Fibroblast of gingiva (primary cell): ENCODE results near the gene PAK3.
A peak's percentile ranks its signal among the peaks of the same experiment; 100 is the strongest.

ENCODE experiments used
- DNase-seq: peaks from one replicate; pipeline ENCODE4 v3.0.0-alpha.2; 2011; ENCODE audit warnings: low read depth

Gene PAK3

DNA sequence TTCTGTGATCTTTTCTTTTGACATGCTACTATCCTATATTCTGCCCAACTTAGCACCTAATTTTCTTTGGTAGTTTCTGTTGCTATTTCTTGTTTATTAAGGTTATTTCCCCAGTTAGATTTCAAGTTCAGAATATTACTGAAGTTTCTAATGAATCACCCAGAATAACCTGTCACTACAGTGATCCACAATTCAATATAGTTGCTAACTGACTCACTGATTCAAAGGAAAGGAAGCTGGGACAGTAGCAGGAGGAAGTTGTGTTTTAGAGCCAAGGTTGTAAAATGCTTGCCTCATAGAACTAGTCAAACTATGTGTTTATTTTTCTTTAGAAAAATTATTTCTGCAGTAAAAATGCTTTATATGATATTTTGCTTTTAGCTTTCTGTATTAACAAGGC, 37.4 kb downstream of the PAK3 start:
- no peak for DNase-seq

DNA sequence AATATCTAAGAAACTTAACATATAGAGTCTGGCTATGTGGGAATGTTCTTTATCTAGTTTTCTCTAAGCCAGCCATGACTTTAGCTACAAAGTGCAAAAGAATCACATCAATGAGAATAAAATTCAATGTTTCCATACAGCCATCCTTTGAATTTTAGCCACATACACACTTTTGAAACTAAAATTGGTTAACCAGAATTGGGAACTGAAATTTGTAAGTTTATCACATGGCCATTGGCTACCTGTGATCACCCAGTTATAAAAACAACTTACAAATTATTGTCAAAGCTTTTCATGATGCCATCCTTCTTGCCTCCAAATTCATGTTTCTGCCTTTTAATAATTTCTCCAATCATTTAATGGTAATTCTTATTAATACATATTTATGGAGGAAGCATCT, 49.9 kb downstream of the PAK3 start:
- no peak for DNase-seq

DNA sequence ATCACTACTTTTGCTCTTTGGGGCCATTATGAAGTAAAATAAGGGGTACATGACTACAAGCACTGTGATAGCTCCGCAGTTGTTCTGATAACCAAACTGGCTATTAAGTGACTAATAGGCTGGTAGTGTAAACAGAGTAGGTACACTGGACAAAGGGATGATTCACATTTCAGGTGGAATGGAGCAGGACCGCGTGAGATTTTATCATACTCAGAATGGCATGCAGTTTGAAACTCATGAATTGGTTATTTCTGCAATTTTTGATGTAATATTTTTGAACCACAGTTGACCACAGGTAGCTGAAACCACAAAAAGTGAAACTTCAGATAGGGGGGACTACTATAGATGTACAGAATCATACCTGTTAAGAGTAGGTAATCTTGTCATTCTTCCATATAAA, 55.8 kb downstream of the PAK3 start:
- no peak for DNase-seq

DNA sequence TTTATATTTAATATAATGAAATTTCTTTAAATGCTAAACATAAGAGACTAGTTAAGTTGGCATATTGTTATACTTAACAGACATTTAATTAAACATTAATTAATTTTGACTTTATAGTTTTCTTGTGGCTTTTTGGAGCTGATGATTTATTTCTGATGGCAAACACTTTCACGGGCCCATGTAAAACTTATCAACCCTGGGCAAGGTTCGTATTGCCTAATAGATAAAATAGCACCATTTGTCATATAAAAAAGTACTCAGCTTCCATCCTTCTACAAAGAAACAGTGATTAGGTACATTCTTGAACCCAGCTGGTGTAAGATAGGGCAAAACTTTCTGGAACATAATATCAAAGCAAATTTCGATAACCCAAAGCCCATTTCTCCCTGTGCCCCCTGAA, 63.2 kb downstream of the PAK3 start:
- DNase-seq = no peak

DNA sequence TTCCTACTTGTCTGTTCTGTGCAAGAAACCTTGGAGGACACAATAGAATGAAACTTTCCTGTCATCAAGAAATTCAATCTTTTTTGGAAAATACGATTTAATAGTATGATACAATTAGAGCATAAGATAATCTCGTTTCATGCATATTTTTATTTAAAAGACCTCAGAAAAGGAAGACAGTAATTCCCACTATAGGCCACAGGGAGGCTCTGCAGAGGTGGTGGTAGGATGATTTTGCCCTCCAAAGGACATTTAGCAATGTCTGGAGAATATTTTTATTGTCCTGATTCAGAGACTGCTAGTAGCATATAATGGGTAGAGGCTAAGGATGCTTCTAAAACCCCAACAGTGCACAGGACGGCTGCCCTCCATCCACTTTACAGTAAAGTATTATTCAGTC, 68.7 kb downstream of the PAK3 start:
- no peak for DNase-seq

DNA sequence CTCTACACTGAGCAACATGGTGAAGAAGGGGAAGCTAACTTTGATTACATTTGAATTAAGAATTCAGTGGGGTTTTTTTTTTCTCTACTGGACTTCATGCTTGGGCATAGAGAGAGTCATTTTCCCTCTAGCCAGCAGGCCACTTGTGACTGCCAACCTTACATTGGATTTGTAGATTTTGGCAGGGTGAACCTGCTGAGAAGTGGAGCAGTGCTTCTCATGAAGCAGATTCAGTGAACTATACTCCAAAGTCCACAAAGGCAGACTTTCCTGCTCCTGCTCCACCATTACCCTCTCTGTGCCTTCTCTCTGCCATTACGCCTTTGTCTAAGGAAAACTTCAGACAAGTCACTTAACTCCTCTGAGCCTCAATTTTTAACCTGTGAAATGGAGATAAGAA, 69.9 kb downstream of the PAK3 start:
- no peak for DNase-seq

DNA sequence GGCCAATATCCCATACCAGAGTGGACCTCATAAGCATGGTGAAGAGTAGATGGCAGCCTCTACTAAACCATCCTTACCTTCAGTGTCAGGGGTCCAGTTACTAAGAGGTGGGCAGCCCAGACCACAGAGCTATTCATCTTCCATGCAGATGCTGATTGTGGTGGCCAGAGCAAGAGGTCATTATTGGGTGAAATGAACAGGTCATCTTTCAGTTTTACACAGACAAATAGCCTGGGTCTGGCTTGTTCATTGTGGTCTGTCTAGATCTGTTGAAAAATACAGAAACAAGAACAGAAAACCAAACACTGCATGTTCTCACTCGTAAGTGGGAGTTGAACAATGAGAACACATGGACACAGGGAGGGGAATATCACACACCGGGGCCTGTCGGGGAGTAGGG, 71.3 kb downstream of the PAK3 start:
- DNase-seq = no peak

DNA sequence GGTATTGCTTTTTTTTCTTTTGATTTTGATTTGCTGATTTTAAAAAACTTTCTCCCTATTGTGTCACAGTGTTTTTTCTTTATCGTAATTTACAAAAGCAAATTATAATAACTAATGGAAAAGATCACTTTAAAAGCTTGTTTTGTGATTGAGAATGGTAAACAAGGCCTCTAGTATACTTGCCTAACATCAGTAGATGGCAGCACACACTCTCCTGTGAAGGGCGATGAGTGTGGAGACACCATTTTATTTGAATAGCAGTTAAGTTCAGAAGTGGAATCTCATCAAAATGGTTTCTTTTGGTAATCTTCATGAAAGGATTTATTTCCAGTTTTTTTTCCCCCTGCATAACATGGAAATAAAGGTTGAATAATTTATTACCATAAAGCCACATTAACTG, 72.3 kb downstream of the PAK3 start:
- DNase-seq = peak; percentile 1

DNA sequence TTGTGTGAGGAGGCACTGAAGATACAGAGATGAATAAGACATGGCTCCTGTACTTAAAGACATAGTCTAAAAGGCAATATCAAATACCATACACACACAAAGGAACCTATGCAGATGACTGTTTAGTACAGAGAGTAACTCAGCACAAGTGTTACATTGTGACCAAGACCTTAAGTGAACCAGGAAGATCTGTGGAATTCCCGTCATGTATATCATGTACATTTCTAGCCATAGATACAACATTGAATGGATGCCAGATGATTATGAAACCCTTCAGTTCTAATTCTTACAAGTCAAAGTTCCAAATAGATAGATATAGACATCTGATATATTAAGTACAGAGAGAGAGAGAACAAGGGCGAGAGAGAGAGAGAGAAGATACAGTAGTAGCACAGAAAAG, 73.2 kb downstream of the PAK3 start:
- no peak for DNase-seq

DNA sequence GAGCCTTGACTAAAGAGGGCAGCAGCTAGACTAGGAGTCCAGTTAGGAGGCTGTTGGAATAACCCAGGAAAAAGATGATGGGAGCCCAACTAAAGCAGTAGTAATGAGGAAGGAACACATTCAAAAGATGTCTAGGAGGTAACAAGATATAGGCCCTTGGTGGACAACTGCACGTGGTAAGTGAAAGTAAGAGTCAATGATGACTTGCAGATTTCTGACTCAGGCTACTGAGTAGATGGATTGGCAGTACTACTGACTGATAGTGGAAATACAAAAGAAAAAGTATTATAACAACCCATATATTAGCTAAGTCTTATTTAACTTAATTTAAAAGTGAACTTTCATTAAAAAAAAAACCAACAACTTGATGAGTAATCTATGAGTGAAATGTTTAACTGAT, 74.0 kb downstream of the PAK3 start:
- no peak for DNase-seq

DNA sequence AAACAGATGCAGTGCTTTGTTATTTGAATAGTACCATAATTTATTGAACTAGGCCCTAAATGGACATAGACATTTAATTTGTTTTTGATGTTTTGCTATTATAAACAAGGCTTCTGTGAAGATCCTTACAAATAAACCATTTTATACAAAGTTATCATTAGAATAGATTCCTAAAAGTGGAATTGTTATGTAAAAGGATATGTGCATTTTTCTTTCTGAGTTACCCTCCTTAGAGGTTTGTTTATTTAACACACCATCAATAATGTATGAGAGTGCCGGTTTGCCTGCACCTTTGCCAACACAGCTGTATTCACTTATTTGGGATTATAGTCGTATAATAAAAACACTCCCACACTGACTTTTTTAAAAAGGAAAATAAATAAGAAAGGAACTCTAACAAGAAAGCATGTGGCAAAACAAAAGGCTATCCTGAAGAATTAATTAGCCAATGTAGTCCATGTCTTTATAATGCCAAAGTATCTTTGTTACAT, 84.8 kb downstream of the PAK3 start:
- no peak for DNase-seq

DNA sequence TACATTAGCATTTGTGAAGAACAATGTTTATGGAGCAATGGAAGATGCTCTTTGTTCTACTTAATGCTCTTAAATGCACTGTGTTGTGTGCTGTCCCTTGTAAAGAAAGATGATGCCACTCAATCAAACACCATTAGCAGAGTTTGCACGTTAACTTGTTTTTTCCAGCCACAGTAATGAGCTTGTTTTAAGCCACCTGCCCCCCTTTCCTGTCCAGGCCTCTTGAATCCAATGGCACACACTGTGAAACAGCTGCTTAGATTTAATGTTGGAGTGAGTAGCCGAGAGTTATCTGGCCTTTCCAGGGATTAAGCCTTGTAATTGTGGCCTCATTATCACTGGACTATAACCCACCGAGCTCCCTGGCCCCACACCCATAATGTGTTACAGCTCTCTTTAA, 86.0 kb downstream of the PAK3 start:
- DNase-seq = no peak

DNA sequence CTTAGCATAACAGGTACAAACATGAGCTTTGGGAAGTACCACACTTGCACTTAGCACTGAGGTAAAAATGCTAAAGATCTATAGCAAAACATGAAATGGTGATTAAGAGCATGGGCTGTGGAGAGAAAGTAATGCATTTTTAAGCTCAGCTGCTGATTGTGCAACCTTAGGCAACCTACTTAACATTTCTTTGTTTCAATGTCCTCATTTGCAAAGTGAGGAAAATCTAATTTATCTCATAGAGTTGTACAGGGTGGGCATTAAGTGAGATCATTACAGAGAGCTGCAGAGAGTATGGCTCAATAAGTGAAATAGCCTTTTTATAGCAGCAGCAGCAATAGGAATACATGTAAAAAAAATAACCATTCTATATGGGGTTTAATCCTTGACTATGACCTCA, 87.0 kb downstream of the PAK3 start:
- no peak for DNase-seq

DNA sequence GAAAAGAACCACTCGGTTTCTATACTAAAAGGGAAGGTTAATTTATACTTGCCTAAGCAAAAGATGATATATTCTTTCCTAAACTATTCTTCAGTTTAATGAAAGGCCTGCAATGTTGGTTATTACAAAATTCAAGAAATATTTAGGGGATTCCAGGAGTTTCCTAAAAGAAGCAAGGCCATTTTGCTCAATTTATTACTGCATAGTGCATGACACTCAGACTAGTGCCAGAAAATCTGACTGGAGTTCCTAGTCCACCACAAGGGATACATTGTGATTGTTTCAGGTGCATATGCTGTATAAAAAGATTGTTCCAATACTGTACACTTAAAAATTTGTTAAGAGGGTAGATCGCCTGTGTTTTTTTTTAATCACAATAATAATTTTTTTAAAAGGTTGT, 95.6 kb downstream of the PAK3 start:
- no peak for DNase-seq

DNA sequence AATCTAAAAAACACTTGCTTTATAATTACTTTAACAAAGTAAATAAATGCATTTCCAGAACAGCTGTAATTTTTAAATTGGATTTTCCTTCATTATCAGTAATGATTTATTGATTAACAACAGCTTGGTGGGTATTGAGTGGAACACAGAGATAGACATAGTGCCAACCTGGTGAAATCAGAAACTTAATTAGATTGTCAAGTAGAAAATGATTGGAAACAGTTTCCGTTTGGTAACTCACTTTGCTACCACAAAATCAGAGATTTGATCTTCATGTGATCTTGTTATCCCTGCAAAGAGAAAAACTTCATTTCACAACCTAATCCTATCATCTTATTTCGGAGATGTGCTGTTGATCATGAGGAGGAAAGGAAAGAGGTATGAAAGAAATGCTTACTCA, 103.5 kb downstream of the PAK3 start:
- DNase-seq = no peak

DNA sequence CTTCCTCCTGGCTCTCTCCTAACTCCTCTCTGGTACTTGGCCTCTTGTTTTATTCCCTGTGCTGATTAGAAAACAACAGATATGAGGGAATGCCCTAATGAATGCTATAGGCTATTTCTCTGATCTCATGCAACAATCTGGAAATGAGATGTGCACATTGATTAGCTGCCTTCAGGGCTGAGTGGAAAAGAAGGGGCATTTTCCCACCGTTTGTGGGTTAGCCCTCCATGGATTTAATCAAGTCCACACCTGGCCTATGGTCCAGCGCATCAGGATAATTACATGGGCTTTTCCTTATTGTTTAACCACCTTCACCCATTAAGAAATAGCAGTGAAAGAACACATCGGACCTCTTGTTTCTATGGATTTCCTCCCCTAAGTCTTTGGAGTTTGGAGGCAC, 104.3 kb downstream of the PAK3 start:
- DNase-seq = no peak

DNA sequence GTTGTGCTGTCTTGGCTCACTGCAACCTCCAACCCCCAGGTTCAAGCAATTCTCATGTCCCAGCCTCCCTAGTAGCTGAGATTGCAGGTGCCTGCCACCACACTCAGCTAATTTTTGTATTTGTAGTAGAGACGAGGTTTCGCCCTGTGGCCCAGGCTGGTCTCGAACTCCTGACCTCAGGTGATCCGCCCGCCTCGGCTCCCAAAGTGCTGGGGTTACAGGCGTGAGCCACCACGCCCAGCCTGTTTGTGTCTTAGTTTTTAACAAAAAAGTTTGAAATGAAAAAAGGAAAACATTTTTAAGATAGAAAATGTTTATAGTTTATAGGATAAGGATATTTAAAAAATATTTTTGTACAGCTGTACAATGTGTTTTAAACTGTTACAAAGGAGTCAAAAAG, 111.9 kb downstream of the PAK3 start:
- DNase-seq = no peak

DNA sequence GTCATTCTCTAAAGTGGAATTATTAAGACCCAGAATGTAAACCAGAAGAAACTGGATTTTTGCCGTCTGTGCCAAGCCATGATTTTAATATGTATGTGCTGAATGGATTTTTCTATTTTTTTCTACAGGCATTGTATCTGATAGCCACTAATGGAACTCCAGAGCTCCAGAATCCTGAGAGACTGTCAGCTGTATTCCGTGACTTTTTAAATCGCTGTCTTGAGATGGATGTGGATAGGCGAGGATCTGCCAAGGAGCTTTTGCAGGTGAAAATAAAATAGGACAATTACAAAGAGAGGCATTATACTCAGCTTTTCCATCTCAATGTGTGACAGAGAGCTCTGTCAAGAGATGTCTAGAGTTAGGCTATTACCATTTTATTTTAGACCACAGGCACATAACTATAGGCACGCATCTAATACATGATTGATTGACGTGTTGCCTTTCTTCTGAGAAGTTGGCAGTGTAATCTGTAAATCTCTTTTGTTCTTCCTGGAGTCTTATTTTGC, 120.4 kb downstream of the PAK3 start:
- no peak for DNase-seq

DNA sequence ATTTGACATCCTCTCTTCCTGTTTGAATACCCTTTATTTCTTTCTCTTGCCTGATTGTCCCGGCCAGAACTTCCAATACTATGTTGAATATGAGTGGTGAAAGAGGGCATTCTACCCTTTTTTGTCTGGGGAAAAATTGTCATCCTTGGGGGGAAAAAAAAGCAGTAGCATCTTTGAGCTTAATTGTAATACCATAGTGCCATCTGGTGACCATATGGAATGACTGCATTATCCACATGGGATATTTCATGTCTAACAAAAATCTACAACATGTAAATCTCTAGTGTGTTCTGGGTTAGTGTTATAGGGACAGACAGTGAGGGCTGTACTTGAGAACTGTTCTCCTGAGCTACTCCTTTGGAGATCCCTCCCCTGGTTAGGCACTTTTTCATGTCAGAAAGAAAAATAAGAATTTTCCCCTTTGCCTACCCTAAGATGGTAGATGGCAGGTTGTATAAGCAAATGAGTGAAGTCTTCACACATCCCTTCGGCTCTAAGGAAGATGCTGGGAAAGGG, 148.3 kb downstream of the PAK3 start:
- no peak for DNase-seq

DNA sequence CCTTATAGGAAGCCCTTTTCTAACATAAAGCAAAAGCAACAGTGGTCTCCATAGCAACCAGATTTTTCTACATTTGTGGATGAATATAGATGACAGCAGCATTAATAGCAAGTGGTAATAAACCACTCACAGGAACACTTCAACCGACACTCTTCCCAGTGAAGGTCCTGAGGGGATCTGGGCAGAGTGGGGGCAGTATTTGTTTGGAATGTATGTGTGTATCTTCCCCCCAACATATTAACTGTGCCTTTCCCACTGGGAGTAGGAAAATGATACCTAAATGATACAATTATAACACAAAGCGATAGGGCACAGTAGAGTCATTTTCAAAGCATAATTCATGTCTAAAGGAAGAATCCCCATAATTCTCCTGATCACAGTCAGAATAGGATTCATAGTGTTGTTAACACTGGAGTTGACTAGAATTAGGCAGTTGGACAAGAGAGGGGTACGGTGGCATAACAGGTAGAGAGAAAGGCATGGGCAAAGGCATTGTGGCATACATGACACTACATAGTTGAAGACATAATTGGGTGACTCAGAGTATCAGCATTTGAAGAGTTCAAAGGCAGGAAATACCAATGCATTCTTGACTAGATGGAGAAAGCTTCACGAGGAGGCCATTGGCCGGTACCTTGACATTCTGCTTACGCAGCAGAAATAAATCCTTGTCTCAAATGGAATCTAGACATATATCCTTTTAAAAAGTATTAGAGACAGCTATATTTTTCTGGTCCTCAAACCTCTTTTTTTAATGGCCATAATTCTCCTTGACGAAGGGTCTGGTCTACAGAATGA, 159.1 kb downstream of the PAK3 start:
- no peak for DNase-seq

DNA sequence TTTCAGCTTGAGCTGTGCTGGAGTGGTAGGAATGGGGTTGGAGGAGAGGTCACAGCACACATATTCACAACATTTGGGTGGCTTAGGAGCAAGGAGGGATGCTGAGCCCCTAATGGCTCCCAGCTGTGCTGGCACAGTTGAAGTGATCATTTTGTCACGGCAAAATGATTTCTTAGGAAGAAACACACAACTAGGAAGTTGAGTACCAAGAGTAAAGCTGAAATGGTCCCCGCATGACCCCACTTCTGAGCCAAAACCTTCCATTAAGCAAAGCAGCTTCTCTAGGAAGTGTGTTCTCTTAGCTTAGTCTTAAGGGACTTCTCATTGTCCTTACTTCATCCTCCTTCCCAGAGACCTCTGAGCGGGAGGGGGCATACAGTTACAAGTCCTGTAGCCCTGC, 161.7 kb downstream of the PAK3 start:
- DNase-seq = no peak

DNA sequence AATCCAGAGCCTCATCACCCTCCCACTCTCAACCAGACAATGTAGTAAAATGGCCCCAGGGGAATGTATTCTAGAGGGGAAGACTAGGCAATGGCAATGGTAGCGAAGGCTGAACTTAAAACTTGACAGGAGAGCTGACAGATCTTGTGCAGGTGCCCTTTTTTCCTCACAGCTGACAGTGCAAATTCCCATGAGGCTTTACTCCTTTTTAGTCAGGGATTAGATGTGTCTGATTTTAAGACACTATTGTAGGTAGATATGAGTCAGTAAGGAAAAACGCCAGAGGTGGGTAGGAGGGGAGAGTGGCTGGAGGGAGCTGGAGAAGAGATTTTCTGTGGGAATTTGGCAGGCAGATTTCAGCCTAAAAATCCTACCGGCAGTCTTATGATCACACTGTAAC, 163.6 kb downstream of the PAK3 start:
- no peak for DNase-seq

DNA sequence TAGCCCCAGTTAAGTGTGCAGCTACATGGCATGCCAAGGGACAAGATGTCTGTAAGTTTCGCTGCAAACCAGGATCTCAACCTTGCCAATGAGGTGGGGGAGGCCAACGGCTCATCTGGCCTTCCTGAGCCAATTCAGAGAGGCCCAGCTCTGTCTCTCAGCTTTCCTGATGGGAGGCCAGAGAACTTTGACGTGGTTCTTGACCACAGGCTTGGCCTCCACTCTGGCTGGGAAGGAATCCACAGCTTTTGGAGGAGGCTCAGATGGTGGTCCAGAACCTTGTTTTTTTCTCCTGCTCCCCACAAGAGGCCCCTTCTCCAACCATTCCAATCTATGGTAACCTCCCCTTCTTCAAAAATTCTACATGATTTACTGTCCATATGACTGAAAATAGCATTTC, 164.5 kb downstream of the PAK3 start:
- DNase-seq = no peak

DNA sequence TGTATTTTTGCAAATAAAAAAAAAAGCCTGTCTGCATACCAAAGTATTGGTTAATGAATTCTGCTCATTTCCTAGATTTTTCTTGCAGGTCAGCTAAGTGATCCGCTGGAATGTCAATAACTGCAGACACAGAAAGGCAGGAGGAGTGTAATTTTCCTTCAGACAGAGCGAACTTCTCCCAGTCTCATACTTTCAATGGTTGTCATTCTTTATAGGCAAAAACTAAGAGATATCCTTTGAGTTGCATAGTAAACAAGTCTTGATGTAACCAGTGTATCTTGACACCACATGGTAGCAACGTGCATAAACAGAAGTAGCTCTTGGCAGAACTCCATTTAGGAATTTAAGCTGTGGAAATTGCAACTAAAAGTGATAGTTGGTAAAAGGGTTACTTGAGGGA, 166.1 kb downstream of the PAK3 start:
- DNase-seq = no peak
